ENCODE measurements around the gene EHBP1. TPM values are rescaled to one million over a fixed set of nuclear protein-coding genes. Genes with fewer than 3 reads are reported as not detected.

Gene EHBP1
- total and polyA plus RNA-seq, 2 experiments from 2014 or later = 27.2 to 47.9 TPM

DNA sequence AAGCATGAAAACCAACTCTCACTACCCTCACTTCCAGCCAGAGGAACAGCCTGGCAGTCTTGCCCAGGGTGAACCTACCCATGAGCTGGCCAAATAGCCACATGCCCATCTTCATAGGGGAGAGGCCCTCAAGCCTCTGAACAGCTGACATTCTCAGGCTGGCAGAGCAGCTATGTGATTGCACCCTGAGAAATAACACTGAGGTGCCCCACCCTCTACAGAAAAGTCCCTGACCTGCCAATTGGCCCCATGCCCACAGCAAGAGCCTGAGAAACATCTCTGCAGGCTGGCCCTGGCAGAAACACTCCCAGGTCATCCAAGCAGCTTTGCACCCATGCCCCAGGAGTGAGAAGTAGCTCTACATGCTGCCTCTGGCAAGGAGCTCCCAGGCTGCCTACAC is 217.7 kb downstream of the EHBP1 start:
- TF ChIP-seq, protein P1, sequence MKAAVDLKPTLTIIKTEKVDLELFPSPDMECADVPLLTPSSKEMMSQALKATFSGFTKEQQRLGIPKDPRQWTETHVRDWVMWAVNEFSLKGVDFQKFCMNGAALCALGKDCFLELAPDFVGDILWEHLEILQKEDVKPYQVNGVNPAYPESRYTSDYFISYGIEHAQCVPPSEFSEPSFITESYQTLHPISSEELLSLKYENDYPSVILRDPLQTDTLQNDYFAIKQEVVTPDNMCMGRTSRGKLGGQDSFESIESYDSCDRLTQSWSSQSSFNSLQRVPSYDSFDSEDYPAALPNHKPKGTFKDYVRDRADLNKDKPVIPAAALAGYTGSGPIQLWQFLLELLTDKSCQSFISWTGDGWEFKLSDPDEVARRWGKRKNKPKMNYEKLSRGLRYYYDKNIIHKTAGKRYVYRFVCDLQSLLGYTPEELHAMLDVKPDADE (IDR thresholded peaks at IDR 0.05) = no peak
- TF ChIP-seq STAT1 (IDR thresholded peaks at IDR 0.05; ENCODE audit: unreplicated experiment) (no peak), ZNF331 (CRISPR knock-in tag; IDR thresholded peaks at IDR 0.05; ENCODE audit: low read depth) (no peak), JUNB (IDR thresholded peaks at IDR 0.05; ENCODE audit: unreplicated experiment) (no peak), EZH2phosphoT487 (IDR thresholded peaks at IDR 0.05; ENCODE audit: unreplicated experiment) (no peak), POLR2AphosphoS5 (IDR thresholded peaks at IDR 0.05; ENCODE audit: low read depth) (no peak), EZH2 (IDR thresholded peaks at IDR 0.05; ENCODE audit: low read depth, unreplicated experiment) (no peak), CREB1 (CRISPR knock-in tag; IDR thresholded peaks at IDR 0.05; ENCODE audit: low read depth) (no peak), NANOG (IDR thresholded peaks at IDR 0.05; ENCODE audit: borderline replicate concordance) (no peak), ZNF114 (CRISPR knock-in tag; IDR thresholded peaks at IDR 0.05) (no peak)
- TF ChIP-seq, protein P2, sequence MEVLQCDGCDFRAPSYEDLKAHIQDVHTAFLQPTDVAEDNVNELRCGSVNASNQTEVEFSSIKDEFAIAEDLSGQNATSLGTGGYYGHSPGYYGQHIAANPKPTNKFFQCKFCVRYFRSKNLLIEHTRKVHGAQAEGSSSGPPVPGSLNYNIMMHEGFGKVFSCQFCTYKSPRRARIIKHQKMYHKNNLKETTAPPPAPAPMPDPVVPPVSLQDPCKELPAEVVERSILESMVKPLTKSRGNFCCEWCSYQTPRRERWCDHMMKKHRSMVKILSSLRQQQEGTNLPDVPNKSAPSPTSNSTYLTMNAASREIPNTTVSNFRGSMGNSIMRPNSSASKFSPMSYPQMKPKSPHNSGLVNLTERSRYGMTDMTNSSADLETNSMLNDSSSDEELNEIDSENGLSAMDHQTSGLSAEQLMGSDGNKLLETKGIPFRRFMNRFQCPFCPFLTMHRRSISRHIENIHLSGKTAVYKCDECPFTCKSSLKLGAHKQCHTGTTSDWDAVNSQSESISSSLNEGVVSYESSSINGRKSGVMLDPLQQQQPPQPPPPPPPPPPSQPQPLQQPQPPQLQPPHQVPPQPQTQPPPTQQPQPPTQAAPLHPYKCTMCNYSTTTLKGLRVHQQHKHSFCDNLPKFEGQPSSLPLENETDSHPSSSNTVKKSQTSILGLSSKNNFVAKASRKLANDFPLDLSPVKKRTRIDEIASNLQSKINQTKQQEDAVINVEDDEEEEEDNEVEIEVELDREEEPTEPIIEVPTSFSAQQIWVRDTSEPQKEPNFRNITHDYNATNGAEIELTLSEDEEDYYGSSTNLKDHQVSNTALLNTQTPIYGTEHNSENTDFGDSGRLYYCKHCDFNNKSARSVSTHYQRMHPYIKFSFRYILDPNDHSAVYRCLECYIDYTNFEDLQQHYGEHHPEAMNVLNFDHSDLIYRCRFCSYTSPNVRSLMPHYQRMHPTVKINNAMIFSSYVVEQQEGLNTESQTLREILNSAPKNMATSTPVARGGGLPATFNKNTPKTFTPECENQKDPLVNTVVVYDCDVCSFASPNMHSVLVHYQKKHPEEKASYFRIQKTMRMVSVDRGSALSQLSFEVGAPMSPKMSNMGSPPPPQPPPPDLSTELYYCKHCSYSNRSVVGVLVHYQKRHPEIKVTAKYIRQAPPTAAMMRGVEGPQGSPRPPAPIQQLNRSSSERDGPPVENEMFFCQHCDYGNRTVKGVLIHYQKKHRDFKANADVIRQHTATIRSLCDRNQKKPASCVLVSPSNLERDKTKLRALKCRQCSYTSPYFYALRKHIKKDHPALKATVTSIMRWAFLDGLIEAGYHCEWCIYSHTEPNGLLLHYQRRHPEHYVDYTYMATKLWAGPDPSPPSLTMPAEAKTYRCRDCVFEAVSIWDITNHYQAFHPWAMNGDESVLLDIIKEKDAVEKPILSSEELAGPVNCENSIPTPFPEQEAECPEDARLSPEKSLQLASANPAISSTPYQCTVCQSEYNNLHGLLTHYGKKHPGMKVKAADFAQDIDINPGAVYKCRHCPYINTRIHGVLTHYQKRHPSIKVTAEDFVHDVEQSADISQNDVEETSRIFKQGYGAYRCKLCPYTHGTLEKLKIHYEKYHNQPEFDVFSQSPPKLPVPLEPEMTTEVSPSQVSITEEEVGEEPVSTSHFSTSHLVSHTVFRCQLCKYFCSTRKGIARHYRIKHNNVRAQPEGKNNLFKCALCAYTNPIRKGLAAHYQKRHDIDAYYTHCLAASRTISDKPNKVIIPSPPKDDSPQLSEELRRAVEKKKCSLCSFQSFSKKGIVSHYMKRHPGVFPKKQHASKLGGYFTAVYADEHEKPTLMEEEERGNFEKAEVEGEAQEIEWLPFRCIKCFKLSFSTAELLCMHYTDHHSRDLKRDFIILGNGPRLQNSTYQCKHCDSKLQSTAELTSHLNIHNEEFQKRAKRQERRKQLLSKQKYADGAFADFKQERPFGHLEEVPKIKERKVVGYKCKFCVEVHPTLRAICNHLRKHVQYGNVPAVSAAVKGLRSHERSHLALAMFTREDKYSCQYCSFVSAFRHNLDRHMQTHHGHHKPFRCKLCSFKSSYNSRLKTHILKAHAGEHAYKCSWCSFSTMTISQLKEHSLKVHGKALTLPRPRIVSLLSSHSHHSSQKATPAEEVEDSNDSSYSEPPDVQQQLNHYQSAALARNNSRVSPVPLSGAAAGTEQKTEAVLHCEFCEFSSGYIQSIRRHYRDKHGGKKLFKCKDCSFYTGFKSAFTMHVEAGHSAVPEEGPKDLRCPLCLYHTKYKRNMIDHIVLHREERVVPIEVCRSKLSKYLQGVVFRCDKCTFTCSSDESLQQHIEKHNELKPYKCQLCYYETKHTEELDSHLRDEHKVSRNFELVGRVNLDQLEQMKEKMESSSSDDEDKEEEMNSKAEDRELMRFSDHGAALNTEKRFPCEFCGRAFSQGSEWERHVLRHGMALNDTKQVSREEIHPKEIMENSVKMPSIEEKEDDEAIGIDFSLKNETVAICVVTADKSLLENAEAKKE (CRISPR knock-in tag; IDR thresholded peaks at IDR 0.05) = no peak
- TF ChIP-seq, protein P3, sequence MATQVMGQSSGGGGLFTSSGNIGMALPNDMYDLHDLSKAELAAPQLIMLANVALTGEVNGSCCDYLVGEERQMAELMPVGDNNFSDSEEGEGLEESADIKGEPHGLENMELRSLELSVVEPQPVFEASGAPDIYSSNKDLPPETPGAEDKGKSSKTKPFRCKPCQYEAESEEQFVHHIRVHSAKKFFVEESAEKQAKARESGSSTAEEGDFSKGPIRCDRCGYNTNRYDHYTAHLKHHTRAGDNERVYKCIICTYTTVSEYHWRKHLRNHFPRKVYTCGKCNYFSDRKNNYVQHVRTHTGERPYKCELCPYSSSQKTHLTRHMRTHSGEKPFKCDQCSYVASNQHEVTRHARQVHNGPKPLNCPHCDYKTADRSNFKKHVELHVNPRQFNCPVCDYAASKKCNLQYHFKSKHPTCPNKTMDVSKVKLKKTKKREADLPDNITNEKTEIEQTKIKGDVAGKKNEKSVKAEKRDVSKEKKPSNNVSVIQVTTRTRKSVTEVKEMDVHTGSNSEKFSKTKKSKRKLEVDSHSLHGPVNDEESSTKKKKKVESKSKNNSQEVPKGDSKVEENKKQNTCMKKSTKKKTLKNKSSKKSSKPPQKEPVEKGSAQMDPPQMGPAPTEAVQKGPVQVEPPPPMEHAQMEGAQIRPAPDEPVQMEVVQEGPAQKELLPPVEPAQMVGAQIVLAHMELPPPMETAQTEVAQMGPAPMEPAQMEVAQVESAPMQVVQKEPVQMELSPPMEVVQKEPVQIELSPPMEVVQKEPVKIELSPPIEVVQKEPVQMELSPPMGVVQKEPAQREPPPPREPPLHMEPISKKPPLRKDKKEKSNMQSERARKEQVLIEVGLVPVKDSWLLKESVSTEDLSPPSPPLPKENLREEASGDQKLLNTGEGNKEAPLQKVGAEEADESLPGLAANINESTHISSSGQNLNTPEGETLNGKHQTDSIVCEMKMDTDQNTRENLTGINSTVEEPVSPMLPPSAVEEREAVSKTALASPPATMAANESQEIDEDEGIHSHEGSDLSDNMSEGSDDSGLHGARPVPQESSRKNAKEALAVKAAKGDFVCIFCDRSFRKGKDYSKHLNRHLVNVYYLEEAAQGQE (IDR thresholded peaks at IDR 0.05; ENCODE audit: unreplicated experiment) = no peak
- TF ChIP-seq, protein P4, sequence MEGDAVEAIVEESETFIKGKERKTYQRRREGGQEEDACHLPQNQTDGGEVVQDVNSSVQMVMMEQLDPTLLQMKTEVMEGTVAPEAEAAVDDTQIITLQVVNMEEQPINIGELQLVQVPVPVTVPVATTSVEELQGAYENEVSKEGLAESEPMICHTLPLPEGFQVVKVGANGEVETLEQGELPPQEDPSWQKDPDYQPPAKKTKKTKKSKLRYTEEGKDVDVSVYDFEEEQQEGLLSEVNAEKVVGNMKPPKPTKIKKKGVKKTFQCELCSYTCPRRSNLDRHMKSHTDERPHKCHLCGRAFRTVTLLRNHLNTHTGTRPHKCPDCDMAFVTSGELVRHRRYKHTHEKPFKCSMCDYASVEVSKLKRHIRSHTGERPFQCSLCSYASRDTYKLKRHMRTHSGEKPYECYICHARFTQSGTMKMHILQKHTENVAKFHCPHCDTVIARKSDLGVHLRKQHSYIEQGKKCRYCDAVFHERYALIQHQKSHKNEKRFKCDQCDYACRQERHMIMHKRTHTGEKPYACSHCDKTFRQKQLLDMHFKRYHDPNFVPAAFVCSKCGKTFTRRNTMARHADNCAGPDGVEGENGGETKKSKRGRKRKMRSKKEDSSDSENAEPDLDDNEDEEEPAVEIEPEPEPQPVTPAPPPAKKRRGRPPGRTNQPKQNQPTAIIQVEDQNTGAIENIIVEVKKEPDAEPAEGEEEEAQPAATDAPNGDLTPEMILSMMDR (conservative IDR thresholded peaks at IDR 0.05; ENCODE audit: low read depth in 2 of 2) = no peak

More for the DNA sequence above, 217.7 kb downstream of the EHBP1 start:
- H3K4me1 ChIP-seq (ENCODE audit: insufficient read depth) = no peaks in the 10 kb centered on the region
- no peak for ATAC-seq
- no peaks in the 10 kb centered on the region for H3K36me3 ChIP-seq (ENCODE audit: insufficient read depth)
- H3K27ac ChIP-seq (ENCODE audit: low read depth) = no peak overlapping the region
- peaks cover 2% of the 10 kb centered on the region for H3K27me3 Mint-ChIP-seq (ENCODE audit: insufficient read depth, low read depth, poor library complexity)
- no peak overlapping the region for H3K27ac Mint-ChIP-seq
- no peaks in the 10 kb centered on the region for H4K20me1 ChIP-seq (replicated peaks; ENCODE audit: insufficient read depth)
- no peaks in the 10 kb centered on the region for H3F3A ChIP-seq (replicated peaks; ENCODE audit: low read depth)
- no peaks in the 10 kb centered on the region for H3K27me3 ChIP-seq (ENCODE audit: insufficient read depth)
- H3K36me3 Mint-ChIP-seq (ENCODE audit: low read depth) = peaks cover 56% of the 10 kb centered on the region
- no peak overlapping the region for H2AFZ ChIP-seq
- H3K9me3 Mint-ChIP-seq = peaks cover 33% of the 10 kb centered on the region
- DNase-seq (ENCODE audit: low spot score) = no peak
- H3K4me2 ChIP-seq = no peak overlapping the region
- no peaks in the 10 kb centered on the region; the same call in 2 of the 3 replicates for H3K4me1 Mint-ChIP-seq
- no peak overlapping the region for H3K4me3 Mint-ChIP-seq
- H3K9me2 ChIP-seq (ENCODE audit: insufficient read depth) = no peaks in the 10 kb centered on the region; the same call in none of the 2 replicates
- no peaks in the 10 kb centered on the region for H3K79me2 ChIP-seq (replicated peaks; ENCODE audit: insufficient read depth)
- no peak overlapping the region for H3K4me3 ChIP-seq

Data from GM23338 (cell line).